Measurements from ENCODE around the gene ULK3.

The ULK3 gene

DNA sequence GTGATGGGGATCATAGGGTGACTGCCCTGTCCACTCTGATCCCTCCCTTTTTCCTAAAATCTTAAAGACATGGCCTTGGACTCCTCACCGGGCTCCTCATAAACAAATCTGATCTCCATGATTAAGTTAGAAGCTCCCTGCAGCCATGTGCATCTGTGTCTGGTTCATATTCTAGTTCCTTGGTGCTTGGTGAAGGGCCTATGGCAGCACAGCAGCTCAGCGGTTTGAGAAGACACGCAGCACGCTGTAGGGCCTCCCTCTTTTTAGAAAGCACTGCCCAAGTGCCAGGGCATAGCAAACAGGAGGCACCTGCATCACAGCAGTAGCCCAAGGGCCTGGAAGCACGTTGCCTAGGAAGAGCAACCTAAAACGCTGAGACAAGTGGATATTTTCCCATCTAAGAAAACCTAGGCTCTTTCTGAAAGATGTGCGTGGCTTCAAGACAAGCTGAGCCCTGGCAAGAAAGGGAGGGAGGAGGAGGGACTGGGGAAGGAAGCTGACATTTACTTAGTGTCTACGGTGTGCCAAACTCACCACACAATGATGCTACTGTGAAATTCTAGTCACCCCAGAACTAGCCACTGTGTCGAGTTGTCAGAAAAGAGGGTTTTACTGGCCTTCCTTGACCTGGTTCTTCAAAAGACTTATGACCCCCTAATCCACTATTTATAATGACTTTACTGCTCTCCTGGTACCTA, 14.9 kb upstream of the ULK3 start:
- TF ChIP-seq, protein P1, sequence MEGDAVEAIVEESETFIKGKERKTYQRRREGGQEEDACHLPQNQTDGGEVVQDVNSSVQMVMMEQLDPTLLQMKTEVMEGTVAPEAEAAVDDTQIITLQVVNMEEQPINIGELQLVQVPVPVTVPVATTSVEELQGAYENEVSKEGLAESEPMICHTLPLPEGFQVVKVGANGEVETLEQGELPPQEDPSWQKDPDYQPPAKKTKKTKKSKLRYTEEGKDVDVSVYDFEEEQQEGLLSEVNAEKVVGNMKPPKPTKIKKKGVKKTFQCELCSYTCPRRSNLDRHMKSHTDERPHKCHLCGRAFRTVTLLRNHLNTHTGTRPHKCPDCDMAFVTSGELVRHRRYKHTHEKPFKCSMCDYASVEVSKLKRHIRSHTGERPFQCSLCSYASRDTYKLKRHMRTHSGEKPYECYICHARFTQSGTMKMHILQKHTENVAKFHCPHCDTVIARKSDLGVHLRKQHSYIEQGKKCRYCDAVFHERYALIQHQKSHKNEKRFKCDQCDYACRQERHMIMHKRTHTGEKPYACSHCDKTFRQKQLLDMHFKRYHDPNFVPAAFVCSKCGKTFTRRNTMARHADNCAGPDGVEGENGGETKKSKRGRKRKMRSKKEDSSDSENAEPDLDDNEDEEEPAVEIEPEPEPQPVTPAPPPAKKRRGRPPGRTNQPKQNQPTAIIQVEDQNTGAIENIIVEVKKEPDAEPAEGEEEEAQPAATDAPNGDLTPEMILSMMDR (IDR thresholded peaks at IDR 0.05; ENCODE audit: low read depth, low read length, missing control alignments) = no peak
- no peak for DNase-seq (ENCODE audit: extremely low read depth, low read depth)
- no peak overlapping the region for H3K4me3 ChIP-seq (replicated peaks; ENCODE audit: low read depth, low read length)

DNA sequence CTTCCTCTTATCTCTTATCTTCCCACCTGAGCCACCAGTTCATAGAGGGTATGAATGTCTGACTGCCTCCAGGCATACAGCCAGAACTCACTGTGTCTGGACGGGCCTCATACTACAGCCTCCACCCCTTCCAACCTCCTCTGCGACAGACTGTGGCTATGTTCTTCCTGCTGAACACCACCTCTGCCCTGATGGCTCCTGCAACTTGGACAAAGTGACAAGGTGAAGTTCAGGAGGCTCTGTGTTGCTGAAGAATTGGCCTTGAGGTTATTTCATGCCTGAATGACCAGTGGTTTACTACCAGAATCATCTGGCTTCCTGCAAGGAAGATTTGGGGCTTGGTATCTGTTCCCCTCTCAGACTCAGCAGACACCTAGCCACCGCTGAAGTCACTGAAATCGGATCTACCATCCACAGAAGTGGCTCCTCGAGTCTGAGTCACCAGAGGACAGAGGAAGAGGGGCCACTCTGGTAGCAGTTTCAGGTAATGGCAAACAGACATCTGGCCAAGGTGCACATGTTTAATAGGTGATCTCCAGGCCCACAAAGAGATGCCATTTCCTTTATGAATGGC, 14.2 kb upstream of the ULK3 start:
- no peak for DNase-seq (ENCODE audit: extremely low read depth, low read depth)
- TF ChIP-seq, protein P1 (IDR thresholded peaks at IDR 0.05; ENCODE audit: low read depth, low read length, missing control alignments) = no peak
- H3K4me3 ChIP-seq (replicated peaks; ENCODE audit: low read depth, low read length) = no peak overlapping the region

DNA sequence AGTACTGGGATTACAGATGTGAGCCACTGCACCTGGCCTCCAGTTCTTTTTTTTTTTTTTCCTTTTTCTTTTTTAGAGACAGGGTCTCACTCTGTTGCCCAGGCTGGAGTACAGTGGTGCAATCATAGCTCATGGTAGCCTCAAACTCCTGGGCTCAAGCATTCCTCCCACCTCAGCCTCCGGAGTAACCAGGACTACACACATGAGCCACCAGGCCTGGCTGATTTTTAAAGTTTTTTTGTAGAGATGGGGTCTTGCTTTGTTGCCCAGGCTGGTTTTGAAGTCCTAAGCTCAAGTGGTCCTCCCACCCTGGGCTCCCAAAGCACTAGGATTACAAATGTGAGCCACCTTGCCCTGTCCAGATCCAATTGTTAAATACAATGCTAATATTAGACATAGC, 13.6 kb upstream of the ULK3 start:
- no peak overlapping the region for H3K4me3 ChIP-seq (replicated peaks; ENCODE audit: low read depth, low read length)
- TF ChIP-seq, protein P1 (IDR thresholded peaks at IDR 0.05; ENCODE audit: low read depth, low read length, missing control alignments) = no peak
- DNase-seq (ENCODE audit: extremely low read depth, low read depth) = no peak

DNA sequence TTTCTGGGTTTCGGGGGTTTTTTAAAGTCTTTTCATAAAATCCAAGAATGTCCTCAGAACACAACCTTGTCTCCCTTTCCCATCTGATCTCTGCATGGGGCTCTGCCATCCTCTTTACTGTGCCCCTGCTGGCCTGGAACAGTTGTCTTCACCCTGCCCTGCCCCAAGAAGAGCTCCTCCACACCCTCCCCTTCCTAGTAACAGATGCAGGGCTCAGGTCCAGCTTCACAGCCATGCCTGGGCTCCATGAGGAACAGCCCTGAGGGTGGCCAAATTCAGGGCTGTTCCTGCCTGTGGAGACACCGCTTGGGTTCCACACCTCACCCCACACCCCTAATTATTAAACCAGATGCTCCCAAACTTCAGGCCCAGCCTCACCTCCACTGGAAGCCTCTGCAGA, 12.9 kb upstream of the ULK3 start:
- DNase-seq (ENCODE audit: extremely low read depth, low read depth) = no peak
- TF ChIP-seq, protein P1 (IDR thresholded peaks at IDR 0.05; ENCODE audit: low read depth, low read length, missing control alignments) = no peak
- no peak overlapping the region for H3K4me3 ChIP-seq (replicated peaks; ENCODE audit: low read depth, low read length)

DNA sequence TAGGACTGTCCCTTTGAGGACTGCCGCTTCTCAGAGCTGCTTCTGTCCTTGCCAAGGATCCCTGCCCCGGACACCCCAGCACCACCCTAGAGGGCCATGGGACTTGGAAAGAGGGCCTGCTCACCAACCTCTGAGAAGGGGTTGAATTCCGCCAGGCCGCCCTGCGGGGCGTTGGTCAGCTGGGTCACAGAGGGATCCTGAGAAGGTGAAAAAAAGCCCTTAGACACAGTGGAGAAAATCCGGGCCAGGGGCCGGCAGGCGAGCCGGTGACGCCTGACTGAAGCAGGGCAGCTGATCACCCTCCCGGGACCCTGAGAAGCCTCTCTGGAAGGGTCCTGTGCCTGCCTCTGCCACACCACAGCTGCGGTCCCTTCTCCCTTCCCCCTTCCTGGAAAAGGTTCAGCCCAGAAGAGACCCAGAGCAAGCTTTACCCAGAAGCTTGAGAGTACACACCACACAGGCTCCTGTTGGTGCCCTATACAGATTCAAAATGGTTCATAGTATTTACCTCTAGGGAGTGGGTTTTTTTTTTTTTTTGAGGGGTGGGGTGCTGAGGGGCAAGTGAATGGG, 11.6 kb upstream of the ULK3 start:
- DNase-seq (ENCODE audit: extremely low read depth, low read depth) = no peak
- no peak overlapping the region for H3K4me3 ChIP-seq (replicated peaks; ENCODE audit: low read depth, low read length)
- TF ChIP-seq, protein P1 (IDR thresholded peaks at IDR 0.05; ENCODE audit: low read depth, low read length, missing control alignments) = no peak

DNA sequence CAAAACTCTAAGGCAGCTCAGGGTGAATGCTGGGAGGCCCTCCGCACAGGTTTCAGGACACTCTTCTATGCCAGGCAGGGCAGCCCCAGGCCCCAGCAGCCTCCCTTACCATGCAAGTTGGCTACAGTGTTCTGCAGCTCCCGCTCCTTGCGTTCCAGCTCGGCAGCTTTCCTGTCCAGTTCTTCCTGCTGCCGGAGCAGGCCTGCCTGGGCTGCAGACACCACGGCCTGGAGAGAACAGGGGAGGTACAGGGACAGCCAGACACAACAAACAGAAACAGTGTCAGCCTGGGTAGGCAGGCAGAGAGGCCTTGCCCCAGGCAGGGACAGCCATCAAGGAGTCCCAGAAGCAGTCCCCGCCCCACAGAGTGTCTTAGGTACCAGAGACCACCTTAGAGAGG, 9.0 kb upstream of the ULK3 start:
- H3K4me3 ChIP-seq (replicated peaks; ENCODE audit: low read depth, low read length) = no peak overlapping the region
- no peak for DNase-seq (ENCODE audit: extremely low read depth, low read depth)
- TF ChIP-seq, protein P1 (IDR thresholded peaks at IDR 0.05; ENCODE audit: low read depth, low read length, missing control alignments) = no peak
